Liver (tissue), 3 donors: ENCODE measurements around the gene SETBP1.

Experiments used
- EGR1 ChIP-seq, 2 donors: IDR thresholded peaks; 2 replicates each; pipeline ENCODE4 v1.6.1; 2016 to 2018; ENCODE audit warnings: antibody characterized with exemption in 2 of 2, low read depth in 2 of 2
- FOXA1 ChIP-seq: IDR thresholded peaks from 2 replicates; pipeline ENCODE4 v1.6.1; 2016; ENCODE audit warnings: antibody characterized with exemption
- GABPA ChIP-seq, 2 donors: IDR thresholded peaks in 1 of 2; conservative IDR thresholded peaks in 1 of 2; 2 replicates each; pipeline ENCODE4 v1.6.1; 2016; ENCODE audit warnings: antibody characterized with exemption in 2 of 2, mild to moderate bottlenecking in 1 of 2, moderate library complexity in 1 of 2
- HNF4G ChIP-seq: IDR thresholded peaks from 2 replicates; pipeline ENCODE4 v1.6.1; 2016; ENCODE audit warnings: antibody characterized with exemption
- RAD21 ChIP-seq, 2 donors: IDR thresholded peaks; 2 replicates each; pipeline ENCODE4 v1.6.1; 2016; ENCODE audit warnings: antibody characterized with exemption in 2 of 2, mild to moderate bottlenecking in 2 of 2
- SP1 ChIP-seq: IDR thresholded peaks from 2 replicates; pipeline ENCODE4 v1.6.1; 2018; ENCODE audit warnings: antibody characterized with exemption, mild to moderate bottlenecking
- TAF1 ChIP-seq: conservative IDR thresholded peaks from 2 replicates; pipeline ENCODE4 v1.6.1; 2016; ENCODE audit warnings: antibody characterized with exemption, mild to moderate bottlenecking
- TF ChIP-seq, protein P1 (sequence below): fragments of 150-350 bp; IDR thresholded peaks from 2 replicates; pipeline ENCODE4 v1.5.1; 2017; ENCODE audit warnings: improper control_type of control experiment, low read depth, low read length; ENCODE audit not compliant: missing input control
- TF ChIP-seq, protein P2 (sequence below): IDR thresholded peaks from 2 replicates; pipeline ENCODE4 v1.6.1; 2016; ENCODE audit warnings: antibody characterized with exemption
- TF ChIP-seq, protein P3 (sequence below): IDR thresholded peaks from 2 replicates; pipeline ENCODE4 v1.6.1; 2016; ENCODE audit warnings: antibody characterized with exemption
- TF ChIP-seq, protein P4 (sequence below): IDR thresholded peaks from 2 replicates; pipeline ENCODE4 v1.6.1; 2016; ENCODE audit warnings: antibody characterized with exemption, mild to moderate bottlenecking
- donor health status: healthy.
- donor health status: healthy.

DNA sequence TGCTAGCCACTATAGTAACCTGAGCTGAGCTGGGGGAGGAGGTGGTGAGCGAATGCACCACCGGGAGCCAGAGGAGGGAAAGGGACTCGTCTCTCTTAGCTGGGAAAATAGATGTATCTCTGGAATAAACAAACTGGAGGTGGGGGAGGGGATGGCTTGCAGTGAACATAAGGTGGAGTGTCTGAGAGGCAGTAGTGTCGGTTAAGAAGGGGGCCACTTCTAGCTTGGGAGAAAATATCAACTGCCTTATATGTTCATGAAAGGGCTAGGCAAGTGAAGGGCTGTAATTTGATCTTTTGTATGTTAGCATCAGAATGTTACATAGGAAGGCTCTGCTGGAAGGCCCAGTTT, 2.2 kb downstream of the SETBP1 start:
- TF ChIP-seq, protein P1, sequence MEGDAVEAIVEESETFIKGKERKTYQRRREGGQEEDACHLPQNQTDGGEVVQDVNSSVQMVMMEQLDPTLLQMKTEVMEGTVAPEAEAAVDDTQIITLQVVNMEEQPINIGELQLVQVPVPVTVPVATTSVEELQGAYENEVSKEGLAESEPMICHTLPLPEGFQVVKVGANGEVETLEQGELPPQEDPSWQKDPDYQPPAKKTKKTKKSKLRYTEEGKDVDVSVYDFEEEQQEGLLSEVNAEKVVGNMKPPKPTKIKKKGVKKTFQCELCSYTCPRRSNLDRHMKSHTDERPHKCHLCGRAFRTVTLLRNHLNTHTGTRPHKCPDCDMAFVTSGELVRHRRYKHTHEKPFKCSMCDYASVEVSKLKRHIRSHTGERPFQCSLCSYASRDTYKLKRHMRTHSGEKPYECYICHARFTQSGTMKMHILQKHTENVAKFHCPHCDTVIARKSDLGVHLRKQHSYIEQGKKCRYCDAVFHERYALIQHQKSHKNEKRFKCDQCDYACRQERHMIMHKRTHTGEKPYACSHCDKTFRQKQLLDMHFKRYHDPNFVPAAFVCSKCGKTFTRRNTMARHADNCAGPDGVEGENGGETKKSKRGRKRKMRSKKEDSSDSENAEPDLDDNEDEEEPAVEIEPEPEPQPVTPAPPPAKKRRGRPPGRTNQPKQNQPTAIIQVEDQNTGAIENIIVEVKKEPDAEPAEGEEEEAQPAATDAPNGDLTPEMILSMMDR: no peak
- TF ChIP-seq, protein P2, sequence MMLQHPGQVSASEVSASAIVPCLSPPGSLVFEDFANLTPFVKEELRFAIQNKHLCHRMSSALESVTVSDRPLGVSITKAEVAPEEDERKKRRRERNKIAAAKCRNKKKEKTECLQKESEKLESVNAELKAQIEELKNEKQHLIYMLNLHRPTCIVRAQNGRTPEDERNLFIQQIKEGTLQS: no peak
- TF ChIP-seq HNF4G (no peak), GABPA (IDR thresholded peaks at IDR 0.05 in 1 of 2, conservative IDR thresholded peaks at IDR 0.05 in 1 of 2) (no peak), SP1 (no peak), RAD21 (IDR thresholded peaks at IDR 0.05) (no peak), TAF1 (no peak), FOXA1 (no peak), EGR1 (IDR thresholded peaks at IDR 0.05; ENCODE audit: low read depth in 2 of 2) (no peak)
- TF ChIP-seq, protein P3, sequence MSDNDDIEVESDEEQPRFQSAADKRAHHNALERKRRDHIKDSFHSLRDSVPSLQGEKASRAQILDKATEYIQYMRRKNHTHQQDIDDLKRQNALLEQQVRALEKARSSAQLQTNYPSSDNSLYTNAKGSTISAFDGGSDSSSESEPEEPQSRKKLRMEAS: no peak
- TF ChIP-seq, protein P4, sequence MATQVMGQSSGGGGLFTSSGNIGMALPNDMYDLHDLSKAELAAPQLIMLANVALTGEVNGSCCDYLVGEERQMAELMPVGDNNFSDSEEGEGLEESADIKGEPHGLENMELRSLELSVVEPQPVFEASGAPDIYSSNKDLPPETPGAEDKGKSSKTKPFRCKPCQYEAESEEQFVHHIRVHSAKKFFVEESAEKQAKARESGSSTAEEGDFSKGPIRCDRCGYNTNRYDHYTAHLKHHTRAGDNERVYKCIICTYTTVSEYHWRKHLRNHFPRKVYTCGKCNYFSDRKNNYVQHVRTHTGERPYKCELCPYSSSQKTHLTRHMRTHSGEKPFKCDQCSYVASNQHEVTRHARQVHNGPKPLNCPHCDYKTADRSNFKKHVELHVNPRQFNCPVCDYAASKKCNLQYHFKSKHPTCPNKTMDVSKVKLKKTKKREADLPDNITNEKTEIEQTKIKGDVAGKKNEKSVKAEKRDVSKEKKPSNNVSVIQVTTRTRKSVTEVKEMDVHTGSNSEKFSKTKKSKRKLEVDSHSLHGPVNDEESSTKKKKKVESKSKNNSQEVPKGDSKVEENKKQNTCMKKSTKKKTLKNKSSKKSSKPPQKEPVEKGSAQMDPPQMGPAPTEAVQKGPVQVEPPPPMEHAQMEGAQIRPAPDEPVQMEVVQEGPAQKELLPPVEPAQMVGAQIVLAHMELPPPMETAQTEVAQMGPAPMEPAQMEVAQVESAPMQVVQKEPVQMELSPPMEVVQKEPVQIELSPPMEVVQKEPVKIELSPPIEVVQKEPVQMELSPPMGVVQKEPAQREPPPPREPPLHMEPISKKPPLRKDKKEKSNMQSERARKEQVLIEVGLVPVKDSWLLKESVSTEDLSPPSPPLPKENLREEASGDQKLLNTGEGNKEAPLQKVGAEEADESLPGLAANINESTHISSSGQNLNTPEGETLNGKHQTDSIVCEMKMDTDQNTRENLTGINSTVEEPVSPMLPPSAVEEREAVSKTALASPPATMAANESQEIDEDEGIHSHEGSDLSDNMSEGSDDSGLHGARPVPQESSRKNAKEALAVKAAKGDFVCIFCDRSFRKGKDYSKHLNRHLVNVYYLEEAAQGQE: no peak
